NCI-H187 treated with DMSO at 0.1 percent for 48 hours (cell line): ENCODE measurements around the gene ULBP1.
"Not testable (repeated sequence)": the region's sequence is repeated elsewhere in the genome, so short reads cannot be mapped to it uniquely, and the experiment has no call there.

Experiments
- DNase-seq: peaks from one replicate; lab custom pipeline; 2025; lab: John Stamatoyannopoulos, UW

ULBP1 gene

GRCh38 chr6:149953390-149953789, 10.4 kb upstream of the ULBP1 start:
- DNase-seq: not testable (repeated sequence)

- DNase-seq: not testable (repeated sequence)
These were observed 9.8 kb upstream of the ULBP1 start for GRCh38 chr6:149953934-149954327.

GRCh38 chr6:149954328-149954983, 9.3 kb upstream of the ULBP1 start:
- not testable (repeated sequence) for DNase-seq

- not testable (repeated sequence) for DNase-seq
These were observed 8.6 kb upstream of the ULBP1 start for GRCh38 chr6:149954984-149955653.

- not testable (repeated sequence) for DNase-seq
These were observed 8.0 kb upstream of the ULBP1 start for GRCh38 chr6:149955654-149956317.

GRCh38 chr6:149958124-149958523, 5.6 kb upstream of the ULBP1 start:
- not testable (repeated sequence) for DNase-seq

- not testable (repeated sequence) for DNase-seq
These were observed 3.9 kb upstream of the ULBP1 start for GRCh38 chr6:149959806-149960205.

GRCh38 chr6:149960488-149960887, 3.3 kb upstream of the ULBP1 start:
- DNase-seq: no peak

GRCh38 chr6:149961728-149962425, 1.9 kb upstream of the ULBP1 start:
- no peak for DNase-seq

- no peak for DNase-seq
These were observed 1.1 kb upstream of the ULBP1 start for GRCh38 chr6:149962461-149963211.

GRCh38 chr6:149963212-149963461, 606 bp upstream of the ULBP1 start:
- no peak for DNase-seq

- no peak for DNase-seq
These were observed 808 bp downstream of the ULBP1 start for GRCh38 chr6:149964308-149965193.

- DNase-seq: no peak
These were observed 1.7 kb downstream of the ULBP1 start for GRCh38 chr6:149965194-149966020.

- DNase-seq: not testable (repeated sequence)
These were observed 2.6 kb downstream of the ULBP1 start for GRCh38 chr6:149966319-149966718.

GRCh38 chr6:149967591-149967990, 3.8 kb downstream of the ULBP1 start:
- no peak for DNase-seq

- not testable (repeated sequence) for DNase-seq
These were observed 4.3 kb downstream of the ULBP1 start for GRCh38 chr6:149967999-149968398.

- not testable (repeated sequence) for DNase-seq
These were observed 5.2 kb downstream of the ULBP1 start for GRCh38 chr6:149968909-149969308.

- no peak for DNase-seq
These were observed 5.9 kb downstream of the ULBP1 start for GRCh38 chr6:149969635-149970034.

- DNase-seq: not testable (repeated sequence)
These were observed 10.7 kb downstream of the ULBP1 start for GRCh38 chr6:149974394-149974793.

- no peak for DNase-seq
These were observed 11.1 kb downstream of the ULBP1 start for GRCh38 chr6:149974825-149975224.
